Endothelial cell of umbilical vein (primary cell): Measurements from ENCODE around the gene ADCY5. TPM values are rescaled to one million over a fixed set of nuclear protein-coding genes. Genes with fewer than 3 reads are reported as not detected.

Experiments
- BruUV-seq: library from RNA; stranded (reverse); fragments of 400-500 nt; replicated peaks from 2 replicates; lab custom pipeline; 2021; lab: Mats Ljungman, UMichigan
- CTCF ChIA-PET: fragments of 300-600, 350-600 bp; sonication (Branson Sonifier 250); formaldehyde crosslinking; loops from one replicate; lab custom pipeline; 2021; ENCODE audit warnings: antibody characterized with exemption, inconsistent platforms; lab: Charles Lee
- POLR2A ChIA-PET: fragments of 300-600, 350-600 bp; sonication (Branson Sonifier 250); formaldehyde crosslinking; loops from one replicate; lab custom pipeline; 2021; ENCODE audit warnings: antibody characterized with exemption, inconsistent platforms; lab: Charles Lee
- DNase-seq: peaks from one replicate; pipeline ENCODE4 v3.0.0-alpha.2; 2011; ENCODE audit warnings: low read depth, low spot score
- FAIRE-seq: peaks from 2 replicates; lab custom pipeline; 2011; peaks lifted over from hg19 to GRCh38; lab: Jason Lieb, UNC
- H2AFZ ChIP-seq: 2 replicates; pipeline ENCODE4 v1.6.0; 2012; ENCODE audit warnings: low read depth, low read length, control low read depth, inconsistent platforms
- H3K27ac ChIP-seq: 2 replicates; pipeline ENCODE4 v1.5.1; 2011; ENCODE audit warnings: low read depth, mild to moderate bottlenecking, control low read depth, low read length, moderate library complexity; ENCODE audit not compliant: insufficient read depth
- H3K27me3 ChIP-seq, 2 experiments: 2 replicates each; pipeline versions ENCODE4 v1.6.0 to v1.6.1; 2011; ENCODE audit warnings: low read length in 2 of 2, mixed read lengths in 1 of 2; ENCODE audit not compliant: control insufficient read depth in 2 of 2, insufficient read depth in 2 of 2
- H3K36me3 ChIP-seq, 2 experiments: 2 replicates in 1 of 2; 3 replicates in 1 of 2; pipeline ENCODE4 v1.5.1; 2011; ENCODE audit warnings: low read length in 2 of 2, mild to moderate bottlenecking in 1 of 2, moderate library complexity in 1 of 2; ENCODE audit not compliant: control insufficient read depth in 2 of 2, insufficient read depth in 2 of 2; ENCODE audit errors: extremely low read depth in 1 of 2
- H3K4me1 ChIP-seq: 3 replicates; pipeline ENCODE4 v1.5.1; 2011; ENCODE audit warnings: mild to moderate bottlenecking, low read length; ENCODE audit not compliant: control insufficient read depth, insufficient read depth; ENCODE audit errors: extremely low read depth
- H3K4me2 ChIP-seq: 2 replicates; pipeline ENCODE4 v1.6.1; 2011; ENCODE audit warnings: low read length, control low read depth, mixed read lengths; ENCODE audit not compliant: insufficient read depth
- H3K4me3 ChIP-seq, 3 experiments: fragments of 200-600 bp in 1 of 3; sonication (generic), shearing (Covaris generic) in 1 of 3; replicated peaks in 1 of 3; 2 replicates each; pipeline ENCODE4 v1.5.1; 2011 to 2016; ENCODE audit warnings: control low read depth in 3 of 3, low read length in 3 of 3, mild to moderate bottlenecking in 2 of 3, inconsistent platforms in 1 of 3, low read depth in 1 of 3, moderate library complexity in 1 of 3; ENCODE audit not compliant: insufficient read depth in 1 of 3
- H3K79me2 ChIP-seq: 2 replicates; pipeline ENCODE4 v1.6.0; 2012; ENCODE audit warnings: low read length, inconsistent platforms; ENCODE audit not compliant: control insufficient read depth, insufficient read depth
- H3K9ac ChIP-seq: replicated peaks from 2 replicates; pipeline ENCODE3; 2011; ENCODE audit warnings: low read length, control low read depth; ENCODE audit not compliant: insufficient read depth; ENCODE audit errors: extremely low read depth
- H3K9me1 ChIP-seq: replicated peaks from 3 replicates; pipeline ENCODE4 v1.6.0; 2011; ENCODE audit warnings: mild to moderate bottlenecking, low read length; ENCODE audit not compliant: control insufficient read depth, insufficient read depth; ENCODE audit errors: extremely low read depth
- H3K9me3 ChIP-seq: replicated peaks from 2 replicates; pipeline ENCODE4 v1.5.1; 2012; ENCODE audit warnings: low read length, inconsistent platforms; ENCODE audit not compliant: control insufficient read depth, insufficient read depth
- H4K20me1 ChIP-seq: replicated peaks from 2 replicates; pipeline ENCODE3; 2011; ENCODE audit warnings: mild to moderate bottlenecking, low read length; ENCODE audit not compliant: control insufficient read depth, insufficient read depth; ENCODE audit errors: extremely low read depth
- CTCF ChIP-seq, 2 donors: IDR thresholded peaks; 1 replicate in 1 of 2; 2 replicates in 1 of 2; pipeline ENCODE4 v1.5.1; 2011; ENCODE audit warnings: low read length in 2 of 2, mild to moderate bottlenecking in 2 of 2, moderate library complexity in 2 of 2, control low read depth in 1 of 2, inconsistent platforms in 1 of 2, low read depth in 1 of 2; ENCODE audit not compliant: insufficient read depth in 1 of 2; ENCODE audit errors: extremely low read depth in 1 of 2
- GATA2 ChIP-seq: IDR thresholded peaks from 2 replicates; pipeline ENCODE4 v1.7.0; 2011; ENCODE audit warnings: low read depth, mild to moderate bottlenecking, moderate library complexity, mixed read lengths, low read length; ENCODE audit not compliant: insufficient read length, insufficient read depth
- MAX ChIP-seq: IDR thresholded peaks from 2 replicates; pipeline ENCODE4 v1.6.1; 2011; ENCODE audit not compliant: insufficient read depth, insufficient read length
- MYC ChIP-seq: IDR thresholded peaks from one replicate; pipeline ENCODE4 v1.6.1; 2011; ENCODE audit warnings: mild to moderate bottlenecking, low read depth, low read length
- dilution Hi-C: fragments of 300-500 bp; cut with MboI; formaldehyde crosslinking; loops from one replicate; pipeline ENCODE4 v1.15.0; 2019; ENCODE audit warnings: low sequenced_read_pairs; ENCODE audit not compliant: extremely low pct_ligation_motif_present
- intact Hi-C: fragments of 100-400 bp; cut with micrococcal nuclease; formaldehyde crosslinking; loops from one replicate; pipeline ENCODE4 v1.10.0; 2022
- polyA plus RNA-seq, 4 experiments: library from polyadenylated mRNA; depleted of rRNA in 3 of 4; stranded (reverse) in 3 of 4; unstranded in 1 of 4; fragments of >200 nt; gene quantifications; 2 replicates each; pipeline versions ENCODE4 v1.2.1 to v1.2.3, GENCODE V29; 2011 to 2012; ENCODE audit warnings: missing spikeins in 1 of 4
- total RNA-seq: library from RNA; stranded (reverse); gene quantifications from 2 replicates; pipeline ENCODE4 v1.2.3, GENCODE V29; 2021

Gene ADCY5
- total and polyA plus RNA-seq, 2 donors (not counting 3 experiments of a cell fraction or from before 2014, with no cell fraction given): 0.01 TPM; not detected in 1

GRCh38 chr3:123300056-123300455 is 148.8 kb downstream of the ADCY5 start:
- TF ChIP-seq MYC: no peak
- TF ChIP-seq CTCF (IDR thresholded peaks at IDR 0.05; ENCODE audit: extremely low read depth in 1 of 2, insufficient read depth in 1 of 2, low read depth in 1 of 2, low read length in 2 of 2): no peak
- TF ChIP-seq MAX: no peak
- H3K4me3 ChIP-seq: no peak overlapping the region
- no peaks in the 10 kb centered on the region for H3K9me3 ChIP-seq
- no TSS peak for BruUV-seq
- H3K36me3 ChIP-seq: no peaks in the 10 kb centered on the region
- dilution Hi-C loops: no loop called here
- intact Hi-C loops: no loop called here
- no peaks in the 10 kb centered on the region for H4K20me1 ChIP-seq
- H3K27me3 ChIP-seq: no peaks in the 10 kb centered on the region
- POLR2A ChIA-PET: no interaction called here
- H3K9ac ChIP-seq: no peak overlapping the region
- no peak overlapping the region for H3K4me2 ChIP-seq
- CTCF ChIA-PET: no interaction called here
- DNase-seq: no peak
- no peak overlapping the region for H3K27ac ChIP-seq
- H3K4me1 ChIP-seq: no peaks in the 10 kb centered on the region
- H2AFZ ChIP-seq: no peak overlapping the region
- no peaks in the 10 kb centered on the region for H3K79me2 ChIP-seq
- no peak for FAIRE-seq
- no peaks in the 10 kb centered on the region for H3K9me1 ChIP-seq

- no peak overlapping the region for H3K27ac ChIP-seq
- H3K9me3 ChIP-seq: no peaks in the 10 kb centered on the region
- ChIA-PET CTCF (no interaction called here), POLR2A (no interaction called here)
- DNase-seq (no peak), FAIRE-seq (no peak)
- H3K27me3 ChIP-seq: no peaks in the 10 kb centered on the region
- no peak overlapping the region for H2AFZ ChIP-seq
- no peaks in the 10 kb centered on the region for H3K9me1 ChIP-seq
- H3K4me3 ChIP-seq: no peak overlapping the region
- BruUV-seq: no TSS peak
- no peak overlapping the region for H3K4me2 ChIP-seq
- no peaks in the 10 kb centered on the region for H4K20me1 ChIP-seq
- H3K36me3 ChIP-seq: no peaks in the 10 kb centered on the region
- no peak overlapping the region for H3K9ac ChIP-seq
- no peaks in the 10 kb centered on the region for H3K4me1 ChIP-seq
- intact Hi-C loops: no loop called here
- H3K79me2 ChIP-seq: no peaks in the 10 kb centered on the region
- dilution Hi-C loops: no loop called here
- TF ChIP-seq GATA2 (no peak), CTCF (IDR thresholded peaks at IDR 0.05; ENCODE audit: extremely low read depth in 1 of 2, insufficient read depth in 1 of 2, low read depth in 1 of 2, low read length in 2 of 2) (no peak), MYC (no peak)
These were observed 149.3 kb downstream of the ADCY5 start for GRCh38 chr3:123299581-123299980.
